ENCODE measurements around the gene PPT2.

PPT2 gene

GRCh38 chr6:32120573-32121059 lies 33.3 kb upstream of the PPT2 start:
- Histone ChIP-seq H3K4me1 (ENCODE audit: low read depth, poor library complexity, severe bottlenecking) (no peaks in the 10 kb centered on the region), H3K9ac (no peak overlapping the region), H3K27ac (no peak overlapping the region), H3K4me2 (no peak overlapping the region), H3K27me3 (ENCODE audit: insufficient read depth, low read depth) (no peaks in the 10 kb centered on the region), H3K36me3 (ENCODE audit: insufficient read depth) (peaks cover 2% of the 10 kb centered on the region; the same call in 1 of the 2 replicates), H4K20me1 (ENCODE audit: insufficient read depth) (no peaks in the 10 kb centered on the region), H3K79me2 (ENCODE audit: insufficient read depth, low read depth) (no peaks in the 10 kb centered on the region), H3K4me3 (IDR thresholded peaks at IDR 0.05; ENCODE audit: insufficient read depth, low read depth, low read length) (no peak overlapping the region), H2AFZ (ENCODE audit: low read depth) (no peak overlapping the region)
- no peak for TF ChIP-seq CTCF (conservative IDR thresholded peaks at IDR 0.05; ENCODE audit: low read depth, low read length)

GRCh38 chr6:32123681-32124080 lies 30.3 kb upstream of the PPT2 start:
- TF ChIP-seq CTCF (conservative IDR thresholded peaks at IDR 0.05; ENCODE audit: low read depth, low read length), result no peak
- peaks cover 13% of the 10 kb centered on the region for H3K79me2 ChIP-seq (ENCODE audit: insufficient read depth, low read depth)
- no peaks in the 10 kb centered on the region; the same call in 1 of the 2 replicates for H3K36me3 ChIP-seq (ENCODE audit: insufficient read depth)
- no peaks in the 10 kb centered on the region for H4K20me1 ChIP-seq (ENCODE audit: insufficient read depth)
- peaks cover 14% of the 10 kb centered on the region for H3K4me1 ChIP-seq (ENCODE audit: low read depth, poor library complexity, severe bottlenecking)
- no peak overlapping the region for H3K27ac ChIP-seq
- H3K9ac ChIP-seq, result no peak overlapping the region
- H3K4me3 ChIP-seq (IDR thresholded peaks at IDR 0.05; ENCODE audit: insufficient read depth, low read depth, low read length), result no peak overlapping the region
- H3K4me2 ChIP-seq, result no peak overlapping the region
- no peaks in the 10 kb centered on the region for H3K27me3 ChIP-seq (ENCODE audit: insufficient read depth, low read depth)
- no peak overlapping the region for H2AFZ ChIP-seq (ENCODE audit: low read depth)

- Histone ChIP-seq H3K27me3 (ENCODE audit: insufficient read depth, low read depth) (no peaks in the 10 kb centered on the region), H3K9ac (no peak overlapping the region), H2AFZ (ENCODE audit: low read depth) (no peak overlapping the region), H3K79me2 (ENCODE audit: insufficient read depth, low read depth) (peaks cover 13% of the 10 kb centered on the region), H3K27ac (no peak overlapping the region), H4K20me1 (ENCODE audit: insufficient read depth) (no peaks in the 10 kb centered on the region), H3K4me2 (peak overlapping the region; percentile 56), H3K4me3 (IDR thresholded peaks at IDR 0.05; ENCODE audit: insufficient read depth, low read depth, low read length) (no peak overlapping the region), H3K36me3 (ENCODE audit: insufficient read depth) (no peaks in the 10 kb centered on the region; the same call in 1 of the 2 replicates), H3K4me1 (ENCODE audit: low read depth, poor library complexity, severe bottlenecking) (peaks cover 22% of the 10 kb centered on the region)
- TF ChIP-seq CTCF (conservative IDR thresholded peaks at IDR 0.05; ENCODE audit: low read depth, low read length), result no peak
Measured at GRCh38 chr6:32126880-32127279, 27.1 kb upstream of the PPT2 start.

GRCh38 chr6:32127409-32127716 lies 26.6 kb upstream of the PPT2 start:
- no peak overlapping the region for H3K27ac ChIP-seq
- peaks cover 22% of the 10 kb centered on the region for H3K4me1 ChIP-seq (ENCODE audit: low read depth, poor library complexity, severe bottlenecking)

More at GRCh38 chr6:32127409-32127716, 26.6 kb upstream of the PPT2 start:
- H3K27me3 ChIP-seq (ENCODE audit: insufficient read depth, low read depth), result no peaks in the 10 kb centered on the region
- no peak overlapping the region for H3K4me3 ChIP-seq (IDR thresholded peaks at IDR 0.05; ENCODE audit: insufficient read depth, low read depth, low read length)
- H3K36me3 ChIP-seq (ENCODE audit: insufficient read depth), result no peaks in the 10 kb centered on the region; the same call in 1 of the 2 replicates
- TF ChIP-seq CTCF (conservative IDR thresholded peaks at IDR 0.05; ENCODE audit: low read depth, low read length), result no peak
- peak overlapping the region; percentile 56 for H3K4me2 ChIP-seq
- H3K9ac ChIP-seq, result peak overlapping the region; percentile 80; the same call in 1 of the 2 replicates
- H4K20me1 ChIP-seq (ENCODE audit: insufficient read depth), result no peaks in the 10 kb centered on the region
- peak overlapping the region; percentile 77; the same call in 1 of the 2 replicates for H2AFZ ChIP-seq (ENCODE audit: low read depth)
- H3K79me2 ChIP-seq (ENCODE audit: insufficient read depth, low read depth), result peaks cover 13% of the 10 kb centered on the region

Data from KMS-11 (cell line).